Muscle layer of duodenum (tissue), 2 donors: ENCODE results near the gene GPER1.
"Not testable (repeated sequence)": the region's sequence is repeated elsewhere in the genome, so short reads cannot be mapped to it uniquely, and the experiment has no call there.

ENCODE experiments used
- H3K27ac ChIP-seq: one replicate; pipeline ENCODE4 v1.7.0; 2013; ENCODE audit warnings: mild to moderate bottlenecking, low read length
- H3K27me3 ChIP-seq: one replicate; pipeline ENCODE4 v1.7.0; 2013; ENCODE audit warnings: low read depth, mild to moderate bottlenecking, control low read depth, low read length
- H3K36me3 ChIP-seq, 2 donors: one replicate each; pipeline ENCODE4 v1.7.0; 2013; ENCODE audit warnings: low read length in 2 of 2, control low read depth in 1 of 2, mild to moderate bottlenecking in 1 of 2; ENCODE audit not compliant: insufficient read depth in 2 of 2, control insufficient read depth in 1 of 2
- H3K4me1 ChIP-seq, 2 donors: one replicate each; pipeline ENCODE4 v1.7.0; 2013; ENCODE audit warnings: low read length in 2 of 2, mild to moderate bottlenecking in 2 of 2, control low read depth in 1 of 2, moderate library complexity in 1 of 2; ENCODE audit not compliant: insufficient read depth in 2 of 2, control insufficient read depth in 1 of 2
- H3K4me3 ChIP-seq, 2 donors: one replicate each; pipeline ENCODE4 v1.7.0; 2013; ENCODE audit warnings: low read length in 2 of 2, low read depth in 1 of 2, mild to moderate bottlenecking in 1 of 2
- H3K9me3 ChIP-seq, 2 donors: one replicate each; pipeline ENCODE4 v1.7.0; 2013; ENCODE audit warnings: low read length in 2 of 2, control low read depth in 1 of 2, mild to moderate bottlenecking in 1 of 2; ENCODE audit not compliant: control insufficient read depth in 1 of 2
- donor health status: healthy.

GPER1 gene

DNA sequence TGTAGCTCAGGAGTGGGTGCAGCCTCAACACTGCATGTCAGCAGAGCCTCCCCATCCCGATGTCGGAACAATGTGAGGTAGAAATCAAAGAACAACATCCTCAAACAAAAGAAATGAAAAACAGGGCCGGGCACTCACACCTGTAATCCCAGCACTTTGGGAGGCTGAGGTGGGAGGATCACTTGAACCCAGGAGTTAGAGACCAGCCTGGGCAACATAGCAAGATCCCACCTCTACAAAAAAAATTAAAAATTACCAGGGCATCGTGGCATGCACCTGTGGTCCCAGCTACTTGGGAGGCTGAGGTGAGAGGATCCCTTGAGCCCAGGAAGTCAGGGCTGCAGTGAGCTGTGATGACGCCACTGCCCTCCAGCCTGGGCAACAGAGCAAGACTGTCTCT is 55.1 kb downstream of the GPER1 start:
- not testable (repeated sequence) for H3K27ac ChIP-seq, H3K36me3 ChIP-seq, H3K9me3 ChIP-seq, H3K4me1 ChIP-seq, H3K4me3 ChIP-seq, H3K27me3 ChIP-seq
